NCI-H2029 (cell line): ENCODE results near the gene TEX54.

Experiments
- DNase-seq: peaks from one replicate; lab custom pipeline; 2025; lab: John Stamatoyannopoulos, UW

TEX54 gene

GRCh38 chr11:62788991-62789390, 43.6 kb downstream of the TEX54 start:
- no peak for DNase-seq

- DNase-seq: peak; percentile 99
Observed at GRCh38 chr11:62787005-62787759, 45.5 kb downstream of the TEX54 start, which contains the start of gene TMEM179B. Gene TMEM179B (plus strand): TSS chr11:62787402. CDS start chr11:62787432, 30 bp downstream.

GRCh38 chr11:62786318-62787004, 46.2 kb downstream of the TEX54 start:
- peak; percentile 72 for DNase-seq

GRCh38 chr11:62782753-62783152, 49.9 kb downstream of the TEX54 start:
- DNase-seq: no peak
